HUES48 (cell line): Measurements from ENCODE around the gene SPIB.

ENCODE experiments used
- H3K27ac ChIP-seq: one replicate; pipeline ENCODE4 v1.7.0; 2013; ENCODE audit warnings: low read depth, low read length, inconsistent platforms
- H3K27me3 ChIP-seq: 2 replicates; pipeline ENCODE4 v1.6.1; 2013; ENCODE audit warnings: mild to moderate bottlenecking, low read length; ENCODE audit not compliant: control insufficient read depth, insufficient read depth
- H3K36me3 ChIP-seq: 2 replicates; pipeline ENCODE4 v1.6.1; 2013; ENCODE audit warnings: low read length; ENCODE audit not compliant: control insufficient read depth, insufficient read depth
- H3K4me1 ChIP-seq: 2 replicates; pipeline ENCODE4 v1.6.1; 2013; ENCODE audit warnings: mild to moderate bottlenecking, low read length; ENCODE audit not compliant: control insufficient read depth, insufficient read depth
- H3K4me3 ChIP-seq: 2 replicates; pipeline ENCODE4 v1.5.1; 2013; ENCODE audit warnings: mild to moderate bottlenecking, low read depth, low read length
- H3K9ac ChIP-seq: 2 replicates; pipeline ENCODE4 v1.6.1; 2013; ENCODE audit warnings: mild to moderate bottlenecking, low read depth, low read length, moderate library complexity
- H3K9me3 ChIP-seq: 2 replicates; pipeline ENCODE4 v1.6.1; 2013; ENCODE audit warnings: low read length; ENCODE audit not compliant: control insufficient read depth, insufficient read depth

SPIB gene

GRCh38 chr19:50393589-50393988 is 25.1 kb upstream of the SPIB start:
- H3K27ac ChIP-seq = no peak overlapping the region
- H3K9ac ChIP-seq = no peak overlapping the region

GRCh38 chr19:50394017-50394416 is 24.7 kb upstream of the SPIB start:
- H3K27ac ChIP-seq = no peak overlapping the region
- peaks cover 4% of the 10 kb centered on the region for H3K9me3 ChIP-seq
- H3K4me3 ChIP-seq = no peak overlapping the region
- H3K4me1 ChIP-seq = no peaks in the 10 kb centered on the region
- H3K36me3 ChIP-seq = peaks cover 30% of the 10 kb centered on the region
- no peaks in the 10 kb centered on the region for H3K27me3 ChIP-seq
- no peak overlapping the region for H3K9ac ChIP-seq

More at GRCh38 chr19:50393589-50393988, 25.1 kb upstream of the SPIB start:
- H3K27me3 ChIP-seq = no peaks in the 10 kb centered on the region
- no peaks in the 10 kb centered on the region for H3K4me1 ChIP-seq
- H3K36me3 ChIP-seq = peaks cover 28% of the 10 kb centered on the region
- H3K4me3 ChIP-seq = no peak overlapping the region
- peaks cover 4% of the 10 kb centered on the region for H3K9me3 ChIP-seq

GRCh38 chr19:50398675-50399367 is 19.9 kb upstream of the SPIB start:
- H3K27ac ChIP-seq = no peak overlapping the region
- H3K36me3 ChIP-seq = peaks cover 38% of the 10 kb centered on the region
- no peak overlapping the region for H3K4me3 ChIP-seq
- H3K27me3 ChIP-seq = no peaks in the 10 kb centered on the region
- no peak overlapping the region for H3K9ac ChIP-seq
- H3K4me1 ChIP-seq = no peaks in the 10 kb centered on the region
- H3K9me3 ChIP-seq = no peaks in the 10 kb centered on the region

GRCh38 chr19:50399368-50399745 is 19.4 kb upstream of the SPIB start:
- H3K27me3 ChIP-seq = no peaks in the 10 kb centered on the region
- no peaks in the 10 kb centered on the region for H3K9me3 ChIP-seq
- H3K27ac ChIP-seq = no peak overlapping the region
- peaks cover 37% of the 10 kb centered on the region for H3K36me3 ChIP-seq
- H3K4me3 ChIP-seq = no peak overlapping the region
- H3K4me1 ChIP-seq = no peaks in the 10 kb centered on the region
- H3K9ac ChIP-seq = no peak overlapping the region

GRCh38 chr19:50401605-50402450 is 16.9 kb upstream of the SPIB start:
- Histone ChIP-seq H3K9ac (no peak overlapping the region), H3K36me3 (peaks cover 55% of the 10 kb centered on the region)

GRCh38 chr19:50402544-50403301 is 16.0 kb upstream of the SPIB start:
- Histone ChIP-seq H3K27me3 (no peaks in the 10 kb centered on the region), H3K36me3 (peaks cover 60% of the 10 kb centered on the region), H3K4me1 (no peaks in the 10 kb centered on the region), H3K27ac (no peak overlapping the region), H3K9me3 (no peaks in the 10 kb centered on the region), H3K4me3 (no peak overlapping the region), H3K9ac (no peak overlapping the region)

More at GRCh38 chr19:50401605-50402450, 16.9 kb upstream of the SPIB start:
- Histone ChIP-seq H3K4me3 (no peak overlapping the region), H3K4me1 (no peaks in the 10 kb centered on the region), H3K27ac (no peak overlapping the region), H3K9me3 (no peaks in the 10 kb centered on the region), H3K27me3 (no peaks in the 10 kb centered on the region)

- H3K36me3 ChIP-seq = peaks cover 78% of the 10 kb centered on the region
- H3K9ac ChIP-seq = no peak overlapping the region
- no peak overlapping the region for H3K4me3 ChIP-seq
- no peak overlapping the region for H3K27ac ChIP-seq
- H3K9me3 ChIP-seq = no peaks in the 10 kb centered on the region
- no peaks in the 10 kb centered on the region for H3K4me1 ChIP-seq
- H3K27me3 ChIP-seq = no peaks in the 10 kb centered on the region
Observed at GRCh38 chr19:50406156-50406820, 12.4 kb upstream of the SPIB start.

GRCh38 chr19:50406829-50407228 is 11.9 kb upstream of the SPIB start:
- Histone ChIP-seq H3K4me1 (no peaks in the 10 kb centered on the region), H3K9ac (no peak overlapping the region), H3K4me3 (no peak overlapping the region), H3K27me3 (no peaks in the 10 kb centered on the region), H3K9me3 (no peaks in the 10 kb centered on the region), H3K36me3 (peaks cover 77% of the 10 kb centered on the region), H3K27ac (no peak overlapping the region)

- Histone ChIP-seq H3K9me3 (no peaks in the 10 kb centered on the region), H3K9ac (no peak overlapping the region), H3K4me1 (no peaks in the 10 kb centered on the region), H3K36me3 (peaks cover 71% of the 10 kb centered on the region), H3K4me3 (no peak overlapping the region), H3K27ac (no peak overlapping the region), H3K27me3 (no peaks in the 10 kb centered on the region)
Observed at GRCh38 chr19:50409347-50409746, 9.4 kb upstream of the SPIB start.

GRCh38 chr19:50410109-50410508 is 8.6 kb upstream of the SPIB start:
- Histone ChIP-seq H3K36me3 (peaks cover 69% of the 10 kb centered on the region), H3K27ac (no peak overlapping the region), H3K9me3 (no peaks in the 10 kb centered on the region), H3K9ac (no peak overlapping the region), H3K4me1 (no peaks in the 10 kb centered on the region), H3K4me3 (no peak overlapping the region), H3K27me3 (no peaks in the 10 kb centered on the region)
